ENCODE results near the gene EHMT1. TPM values are rescaled to one million over a fixed set of nuclear protein-coding genes. Genes with fewer than 3 reads are reported as not detected.

Gene EHMT1
- total and polyA plus RNA-seq, 2 donors (not counting 1 experiment from before 2014, with no cell fraction given): 101 to 394 TPM

DNA sequence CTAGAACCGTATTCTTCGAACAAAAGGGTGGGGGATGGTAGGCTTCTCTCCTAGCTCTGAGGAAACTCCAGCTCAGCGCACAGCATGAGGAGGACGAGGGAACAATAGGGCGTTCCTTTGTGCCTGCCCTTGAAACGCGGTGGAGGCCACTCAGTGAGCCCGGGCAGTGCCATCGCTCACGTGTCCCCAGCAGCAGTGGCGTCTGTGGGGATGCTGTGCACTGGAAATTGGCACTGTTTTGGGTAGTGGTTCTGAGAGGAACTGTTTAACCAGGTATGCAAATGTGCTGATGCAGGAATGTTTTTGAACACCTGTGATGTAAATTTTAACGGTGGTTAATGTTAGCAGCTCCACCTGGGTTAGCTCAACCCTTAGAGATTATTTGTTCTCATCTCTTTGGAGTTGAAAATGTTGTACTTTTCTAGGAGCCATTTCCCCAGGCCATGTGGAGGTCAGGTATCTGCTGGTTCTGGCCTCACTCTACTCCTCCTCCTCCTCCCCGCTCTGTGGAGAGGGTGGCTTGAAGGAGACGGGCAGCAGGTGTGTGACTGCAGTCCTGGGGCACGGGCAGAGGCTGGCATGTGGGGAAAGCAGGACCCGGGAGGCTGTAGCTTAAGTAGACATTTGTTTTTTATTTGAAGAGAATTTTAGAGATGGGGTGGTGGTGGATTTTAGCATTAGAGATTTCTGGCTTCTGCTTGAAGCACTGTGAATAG lies 48.3 kb downstream of the EHMT1 start:
- H3K4me1 ChIP-seq (ENCODE audit: control insufficient read depth in 2 of 2, insufficient read depth in 2 of 2, low read length in 2 of 2): peaks cover 22 to 35% of the 10 kb centered on the region in 2 donors
- Mint-ChIP-seq H3K4me1 (peaks cover 54% of the 10 kb centered on the region), H3K27me3 (no peaks in the 10 kb centered on the region), H3K4me3 (peak overlapping the region; percentile 68), H3K27ac (peak overlapping the region; percentile 76), H3K9me3 (ENCODE audit: insufficient read depth) (no peaks in the 10 kb centered on the region)
- H3K36me3 ChIP-seq (replicated peaks in 1 of 2; ENCODE audit: control extremely low read depth in 1 of 2, control insufficient read depth in 1 of 2, extremely low read depth in 1 of 2, insufficient read depth in 2 of 2, low read length in 1 of 2): peaks cover 0 to 28% of the 10 kb centered on the region in 2 experiments
- CTCF ChIA-PET: interaction anchor here (0.8 kb wide), 1 partner anchor 16 kb away, joined by 3 read pairs; no protein-coding TSS in a partner anchor
- H3K79me2 ChIP-seq (ENCODE audit: control insufficient read depth, insufficient read depth, low read length): peaks cover 95% of the 10 kb centered on the region
- ATAC-seq (ENCODE audit: low read depth): peak; percentile 71
- H3K27ac ChIP-seq (ENCODE audit: low read length in 2 of 2): peak overlapping the region in 1 of 2 donors; percentile 59
- 49% methylated on average over 14 of the region's 16 CpGs for WGBS (ENCODE audit: insufficient coverage)
- peak overlapping the region; percentile 58 for H3K4me2 ChIP-seq (replicated peaks; ENCODE audit: low read depth, low read length, poor library complexity, severe bottlenecking)
- H4K20me1 ChIP-seq (ENCODE audit: control insufficient read depth, insufficient read depth, low read length, poor library complexity, severe bottlenecking): peaks cover 87% of the 10 kb centered on the region
- POLR2A ChIA-PET: interaction anchor here (1.0 to 1.4 kb wide), 2 partner anchors 48 to 95 kb away, joined by 3 to 6 read pairs; partner anchors contain the start of gene EHMT1
- H3K4me3 ChIP-seq (ENCODE audit: control extremely low read depth in 1 of 5, extremely low read depth in 1 of 5, insufficient read depth in 1 of 5, low read depth in 2 of 5, low read length in 4 of 5): peak overlapping the region in 1 of 5 experiments; percentile 1
- no peaks in the 10 kb centered on the region for H3K27me3 ChIP-seq (replicated peaks in 1 of 4; ENCODE audit: control extremely low read depth in 1 of 4, control insufficient read depth in 3 of 4, insufficient read depth in 4 of 4, low read length in 3 of 4)
- no peaks in the 10 kb centered on the region for H3K9me3 ChIP-seq (ENCODE audit: control extremely low read depth in 1 of 3, control insufficient read depth in 2 of 3, insufficient read depth in 1 of 3, low read length in 2 of 3)
- peak; percentile 57 for DNase-seq
- H3K9ac ChIP-seq (ENCODE audit: low read length): no peak overlapping the region
- intact Hi-C loops (cut with micrococcal nuclease): no loop called here
- no peak for TF ChIP-seq CTCF (IDR thresholded peaks at IDR 0.05)
- TF ChIP-seq EZH2 (IDR thresholded peaks at IDR 0.05; ENCODE audit: borderline replicate concordance, insufficient read depth, low read depth, low read length, poor library complexity, severe bottlenecking): no peak
- H2AFZ ChIP-seq (ENCODE audit: insufficient read depth, low read depth, low read length, poor library complexity, severe bottlenecking): no peak overlapping the region

DNA sequence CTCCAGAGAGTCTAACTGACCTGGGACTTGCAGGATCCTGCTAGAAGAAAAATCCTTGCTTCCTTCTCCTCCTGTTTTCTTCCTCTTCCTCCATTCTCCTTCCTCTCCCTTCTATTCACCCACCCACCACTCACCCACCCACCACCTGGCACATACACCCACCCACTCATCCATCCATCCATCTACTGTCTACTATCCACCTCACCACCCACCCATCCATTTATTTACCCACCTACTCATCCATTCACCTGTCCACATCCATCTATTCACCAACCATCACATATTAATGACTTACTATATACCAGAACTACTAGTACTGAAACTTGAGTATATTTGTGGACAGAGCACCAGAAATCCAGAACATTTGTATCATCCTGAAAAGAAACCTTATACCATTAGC lies 49.4 kb downstream of the EHMT1 start:
- H3K9me3 Mint-ChIP-seq (ENCODE audit: insufficient read depth): no peaks in the 10 kb centered on the region
- H3K4me3 Mint-ChIP-seq: no peak overlapping the region
- no peak overlapping the region for H3K27ac ChIP-seq (ENCODE audit: low read length in 2 of 2)
- peaks cover 0 to 28% of the 10 kb centered on the region in 2 experiments for H3K36me3 ChIP-seq (replicated peaks in 1 of 2; ENCODE audit: control extremely low read depth in 1 of 2, control insufficient read depth in 1 of 2, extremely low read depth in 1 of 2, insufficient read depth in 2 of 2, low read length in 1 of 2)
- DNase-seq (peak; percentile 7), ATAC-seq (ENCODE audit: low read depth) (no peak)
- TF ChIP-seq CTCF (IDR thresholded peaks at IDR 0.05) (no peak), EZH2 (IDR thresholded peaks at IDR 0.05; ENCODE audit: borderline replicate concordance, insufficient read depth, low read depth, low read length, poor library complexity, severe bottlenecking) (no peak)
- peak overlapping the region; percentile 76 for H3K27ac Mint-ChIP-seq
- H3K9ac ChIP-seq (ENCODE audit: low read length): no peak overlapping the region
- H4K20me1 ChIP-seq (ENCODE audit: control insufficient read depth, insufficient read depth, low read length, poor library complexity, severe bottlenecking): peaks cover 89% of the 10 kb centered on the region
- no peaks in the 10 kb centered on the region for H3K27me3 ChIP-seq (replicated peaks in 1 of 4; ENCODE audit: control extremely low read depth in 1 of 4, control insufficient read depth in 3 of 4, insufficient read depth in 4 of 4, low read length in 3 of 4)
- no peaks in the 10 kb centered on the region for H3K9me3 ChIP-seq (ENCODE audit: control extremely low read depth in 1 of 3, control insufficient read depth in 2 of 3, insufficient read depth in 1 of 3, low read length in 2 of 3)
- CTCF ChIA-PET: no interaction called here
- H3K4me1 Mint-ChIP-seq: peaks cover 62% of the 10 kb centered on the region
- H2AFZ ChIP-seq (ENCODE audit: insufficient read depth, low read depth, low read length, poor library complexity, severe bottlenecking): no peak overlapping the region
- POLR2A ChIA-PET: interaction anchor here (1.0 to 1.4 kb wide), 2 partner anchors 49 to 94 kb away, joined by 3 to 6 read pairs; partner anchors contain the start of gene EHMT1
- peaks cover 31 to 44% of the 10 kb centered on the region in 2 donors for H3K4me1 ChIP-seq (ENCODE audit: control insufficient read depth in 2 of 2, insufficient read depth in 2 of 2, low read length in 2 of 2)
- peaks cover 96% of the 10 kb centered on the region for H3K79me2 ChIP-seq (ENCODE audit: control insufficient read depth, insufficient read depth, low read length)
- H3K4me2 ChIP-seq (replicated peaks; ENCODE audit: low read depth, low read length, poor library complexity, severe bottlenecking): no peak overlapping the region
- intact Hi-C loops (cut with micrococcal nuclease): no loop called here
- no peaks in the 10 kb centered on the region for H3K27me3 Mint-ChIP-seq
- no peak overlapping the region for H3K4me3 ChIP-seq (ENCODE audit: control extremely low read depth in 1 of 5, extremely low read depth in 1 of 5, insufficient read depth in 1 of 5, low read depth in 2 of 5, low read length in 4 of 5)
